ENCODE data around the gene CRYGC. TPM values are rescaled to one million over a fixed set of nuclear protein-coding genes. Genes with fewer than 3 reads are reported as not detected.

The CRYGC gene
- total RNA-seq, 1 experiment from 2014 or later: not detected

DNA sequence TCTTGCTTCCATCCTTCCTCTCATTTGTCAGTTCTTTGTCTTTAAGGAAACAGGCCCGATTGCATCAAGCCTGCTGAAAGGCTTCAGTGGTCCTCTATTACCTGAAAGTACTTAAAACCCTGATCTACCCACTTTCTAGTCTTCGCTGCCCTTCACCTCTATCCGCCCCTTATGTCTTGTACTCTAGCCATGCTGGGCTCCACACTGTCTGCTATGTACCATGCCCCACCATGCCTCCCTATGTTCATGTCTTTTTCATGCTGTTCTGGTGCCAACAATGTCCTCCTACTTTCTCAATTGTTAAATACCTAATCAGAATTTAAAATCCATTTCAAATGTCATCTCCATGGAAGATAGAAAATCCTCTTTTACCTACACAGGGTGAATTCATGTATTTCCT is 33.5 kb downstream of the CRYGC start:
- Histone ChIP-seq H4K20me1 (ENCODE audit: insufficient read depth) (no peaks in the 10 kb centered on the region), H3K27me3 (ENCODE audit: insufficient read depth, low read depth) (no peaks in the 10 kb centered on the region), H3K4me3 (no peak overlapping the region), H3K4me2 (no peak overlapping the region), H3K79me2 (ENCODE audit: low read depth) (no peaks in the 10 kb centered on the region), H3K9me3 (ENCODE audit: insufficient read depth, low read depth) (no peaks in the 10 kb centered on the region), H3K36me3 (ENCODE audit: low read depth) (no peaks in the 10 kb centered on the region), H2AFZ (no peak overlapping the region), H3K4me1 (replicated peaks; ENCODE audit: insufficient read depth) (no peaks in the 10 kb centered on the region), H3K9me2 (ENCODE audit: insufficient read depth) (no peaks in the 10 kb centered on the region), H3F3A (ENCODE audit: insufficient read depth, low read depth) (no peaks in the 10 kb centered on the region), H3K27ac (no peak overlapping the region)
- no peak for TF ChIP-seq EZH2 (IDR thresholded peaks at IDR 0.05; ENCODE audit: low read depth)
- TF ChIP-seq, protein P1, sequence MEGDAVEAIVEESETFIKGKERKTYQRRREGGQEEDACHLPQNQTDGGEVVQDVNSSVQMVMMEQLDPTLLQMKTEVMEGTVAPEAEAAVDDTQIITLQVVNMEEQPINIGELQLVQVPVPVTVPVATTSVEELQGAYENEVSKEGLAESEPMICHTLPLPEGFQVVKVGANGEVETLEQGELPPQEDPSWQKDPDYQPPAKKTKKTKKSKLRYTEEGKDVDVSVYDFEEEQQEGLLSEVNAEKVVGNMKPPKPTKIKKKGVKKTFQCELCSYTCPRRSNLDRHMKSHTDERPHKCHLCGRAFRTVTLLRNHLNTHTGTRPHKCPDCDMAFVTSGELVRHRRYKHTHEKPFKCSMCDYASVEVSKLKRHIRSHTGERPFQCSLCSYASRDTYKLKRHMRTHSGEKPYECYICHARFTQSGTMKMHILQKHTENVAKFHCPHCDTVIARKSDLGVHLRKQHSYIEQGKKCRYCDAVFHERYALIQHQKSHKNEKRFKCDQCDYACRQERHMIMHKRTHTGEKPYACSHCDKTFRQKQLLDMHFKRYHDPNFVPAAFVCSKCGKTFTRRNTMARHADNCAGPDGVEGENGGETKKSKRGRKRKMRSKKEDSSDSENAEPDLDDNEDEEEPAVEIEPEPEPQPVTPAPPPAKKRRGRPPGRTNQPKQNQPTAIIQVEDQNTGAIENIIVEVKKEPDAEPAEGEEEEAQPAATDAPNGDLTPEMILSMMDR (conservative IDR thresholded peaks at IDR 0.05): no peak
- BruUV-seq (replicated peaks): no TSS peak
- ChIA-PET CTCF (no interaction called here), POLR2A (ENCODE audit: unreplicated experiment) (no interaction called here)
- DNase-seq: no peak
- intact Hi-C loops (cut with micrococcal nuclease; ENCODE audit: unreplicated experiment): no loop called here

DNA sequence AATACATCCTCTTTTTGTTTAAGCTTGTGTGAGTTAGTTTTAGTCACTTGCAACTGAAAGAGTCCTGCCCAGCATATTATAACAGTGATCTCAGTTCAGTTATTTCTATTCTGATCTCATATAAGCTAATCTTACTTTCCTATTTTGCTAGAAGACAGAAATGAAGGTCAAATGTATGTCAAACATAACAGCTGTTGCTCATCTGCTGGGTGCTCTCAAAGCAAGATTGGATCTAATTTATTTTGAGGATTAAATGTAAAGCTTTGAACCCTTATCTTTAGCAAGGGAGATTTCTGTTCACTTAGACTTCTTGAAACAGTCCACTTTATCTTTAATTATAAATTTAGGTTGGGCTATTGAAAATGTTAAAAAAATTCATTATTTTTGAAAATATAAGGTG is 36.5 kb downstream of the CRYGC start:
- intact Hi-C loops (cut with micrococcal nuclease; ENCODE audit: unreplicated experiment): no loop called here
- Histone ChIP-seq H4K20me1 (ENCODE audit: insufficient read depth) (no peaks in the 10 kb centered on the region), H3K36me3 (ENCODE audit: low read depth) (no peaks in the 10 kb centered on the region), H2AFZ (no peak overlapping the region), H3K9me3 (ENCODE audit: insufficient read depth, low read depth) (no peaks in the 10 kb centered on the region), H3K27ac (no peak overlapping the region), H3K27me3 (ENCODE audit: insufficient read depth, low read depth) (no peaks in the 10 kb centered on the region), H3K4me3 (no peak overlapping the region), H3F3A (ENCODE audit: insufficient read depth, low read depth) (no peaks in the 10 kb centered on the region), H3K9me2 (ENCODE audit: insufficient read depth) (no peaks in the 10 kb centered on the region), H3K4me2 (no peak overlapping the region), H3K79me2 (ENCODE audit: low read depth) (no peaks in the 10 kb centered on the region), H3K4me1 (replicated peaks; ENCODE audit: insufficient read depth) (no peaks in the 10 kb centered on the region)
- ChIA-PET CTCF (no interaction called here), POLR2A (ENCODE audit: unreplicated experiment) (no interaction called here)
- no peak for DNase-seq
- no TSS peak for BruUV-seq (replicated peaks)
- TF ChIP-seq EZH2 (IDR thresholded peaks at IDR 0.05; ENCODE audit: low read depth): no peak
- TF ChIP-seq, protein P1 (conservative IDR thresholded peaks at IDR 0.05): no peak

DNA sequence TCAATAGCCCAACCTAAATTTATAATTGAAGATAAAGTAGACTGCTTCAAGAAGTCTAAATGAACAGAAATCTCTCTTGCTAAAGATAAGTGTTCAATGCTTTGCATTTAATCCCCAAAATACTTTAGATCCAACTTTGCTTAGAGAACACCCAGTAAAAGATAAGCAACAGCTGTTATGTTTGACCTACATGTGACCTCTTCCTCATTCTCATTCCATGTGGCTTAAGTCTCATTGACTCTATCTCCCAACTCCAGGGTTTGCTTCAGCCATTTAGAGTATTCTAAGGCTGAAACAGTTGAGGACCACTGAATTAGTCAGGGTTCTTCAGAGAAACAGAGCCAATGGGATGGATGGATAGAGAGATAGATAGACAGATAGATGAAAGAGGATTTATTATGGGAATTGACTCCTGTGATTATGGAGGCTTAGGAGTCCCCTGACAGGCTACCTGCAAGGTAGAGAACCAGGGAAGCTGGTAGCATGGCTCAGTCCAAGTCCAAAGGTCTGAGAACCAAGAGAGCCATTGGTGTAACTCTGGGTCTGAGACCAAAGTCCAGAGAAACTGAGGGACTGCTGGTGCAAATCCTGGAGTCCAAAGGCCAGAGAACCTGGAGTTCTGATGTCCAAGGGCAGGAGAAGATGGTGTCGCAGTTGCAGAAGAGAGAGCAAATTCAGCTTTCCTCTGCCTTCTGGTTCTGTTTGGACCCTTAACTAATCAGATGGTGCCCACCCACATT is 37.4 kb downstream of the CRYGC start:
- CTCF ChIA-PET: no interaction called here
- no TSS peak for BruUV-seq (replicated peaks)
- H3F3A ChIP-seq (ENCODE audit: insufficient read depth, low read depth): no peaks in the 10 kb centered on the region

More for the DNA sequence above, 37.4 kb downstream of the CRYGC start:
- Histone ChIP-seq H3K4me2 (no peak overlapping the region), H4K20me1 (ENCODE audit: insufficient read depth) (no peaks in the 10 kb centered on the region), H3K27ac (no peak overlapping the region), H3K9me3 (ENCODE audit: insufficient read depth, low read depth) (no peaks in the 10 kb centered on the region), H3K79me2 (ENCODE audit: low read depth) (no peaks in the 10 kb centered on the region), H3K4me1 (replicated peaks; ENCODE audit: insufficient read depth) (no peaks in the 10 kb centered on the region), H3K9me2 (ENCODE audit: insufficient read depth) (no peaks in the 10 kb centered on the region), H3K36me3 (ENCODE audit: low read depth) (no peaks in the 10 kb centered on the region), H2AFZ (no peak overlapping the region), H3K27me3 (ENCODE audit: insufficient read depth, low read depth) (no peaks in the 10 kb centered on the region), H3K4me3 (no peak overlapping the region)
- POLR2A ChIA-PET (ENCODE audit: unreplicated experiment): no interaction called here
- intact Hi-C loops (cut with micrococcal nuclease; ENCODE audit: unreplicated experiment): no loop called here
- no peak for DNase-seq
- no peak for TF ChIP-seq EZH2 (IDR thresholded peaks at IDR 0.05; ENCODE audit: low read depth)
- TF ChIP-seq, protein P1 (conservative IDR thresholded peaks at IDR 0.05): no peak

Data from PC-9 (cell line).